GM21717 (cell line): Measurements from ENCODE around the gene TECR.

ENCODE experiments used
- ATAC-seq: cut with Tn5 transposase; IDR thresholded peaks from one replicate; pipeline ENCODE4 v1.9.1; 2021; ENCODE audit warnings: mild to moderate bottlenecking, moderate library complexity; ENCODE audit not compliant: unreplicated experiment

The TECR gene

GRCh38 chr19:14507704-14508542 lies 21.5 kb upstream of the TECR start:
- no peak for ATAC-seq

- ATAC-seq: no peak
These were observed 18.8 kb upstream of the TECR start for GRCh38 chr19:14510311-14511228.

GRCh38 chr19:14511229-14511593 lies 18.2 kb upstream of the TECR start:
- no peak for ATAC-seq

GRCh38 chr19:14512406-14512961 lies 16.9 kb upstream of the TECR start:
- ATAC-seq: no peak

GRCh38 chr19:14514215-14514863 lies 15.1 kb upstream of the TECR start:
- ATAC-seq: no peak

- no peak for ATAC-seq
These were observed 13.8 kb upstream of the TECR start for GRCh38 chr19:14515501-14516047.

- no peak for ATAC-seq
These were observed 13.3 kb upstream of the TECR start for GRCh38 chr19:14516048-14516534.

- ATAC-seq: no peak
These were observed 12.5 kb upstream of the TECR start for GRCh38 chr19:14516746-14517438.

GRCh38 chr19:14517446-14517839 lies 12.0 kb upstream of the TECR start:
- peak; percentile 2 for ATAC-seq

GRCh38 chr19:14517840-14518505 lies 11.4 kb upstream of the TECR start, which contains the start of gene DNAJB1:
Gene DNAJB1 (minus strand): TSS chr19:14518397. CDS start chr19:14518349, 48 bp downstream.
- peak; percentile 50 for ATAC-seq

- ATAC-seq: no peak
These were observed 10.0 kb upstream of the TECR start for GRCh38 chr19:14519245-14519859.

GRCh38 chr19:14519860-14520407 lies 9.5 kb upstream of the TECR start:
- no peak for ATAC-seq

GRCh38 chr19:14520543-14520942 lies 8.9 kb upstream of the TECR start:
- ATAC-seq: no peak

GRCh38 chr19:14525729-14526128 lies 3.7 kb upstream of the TECR start:
- no peak for ATAC-seq

GRCh38 chr19:14526423-14526822 lies 3.0 kb upstream of the TECR start:
- no peak for ATAC-seq

GRCh38 chr19:14528419-14529253 lies 758 bp upstream of the TECR start:
- no peak for ATAC-seq

GRCh38 chr19:14530005-14530348 lies 583 bp downstream of the TECR start:
- ATAC-seq: no peak

- no peak for ATAC-seq
These were observed 1.1 kb downstream of the TECR start for GRCh38 chr19:14530506-14530905.
